ENCODE measurements around the gene GARRE1.

DNA sequence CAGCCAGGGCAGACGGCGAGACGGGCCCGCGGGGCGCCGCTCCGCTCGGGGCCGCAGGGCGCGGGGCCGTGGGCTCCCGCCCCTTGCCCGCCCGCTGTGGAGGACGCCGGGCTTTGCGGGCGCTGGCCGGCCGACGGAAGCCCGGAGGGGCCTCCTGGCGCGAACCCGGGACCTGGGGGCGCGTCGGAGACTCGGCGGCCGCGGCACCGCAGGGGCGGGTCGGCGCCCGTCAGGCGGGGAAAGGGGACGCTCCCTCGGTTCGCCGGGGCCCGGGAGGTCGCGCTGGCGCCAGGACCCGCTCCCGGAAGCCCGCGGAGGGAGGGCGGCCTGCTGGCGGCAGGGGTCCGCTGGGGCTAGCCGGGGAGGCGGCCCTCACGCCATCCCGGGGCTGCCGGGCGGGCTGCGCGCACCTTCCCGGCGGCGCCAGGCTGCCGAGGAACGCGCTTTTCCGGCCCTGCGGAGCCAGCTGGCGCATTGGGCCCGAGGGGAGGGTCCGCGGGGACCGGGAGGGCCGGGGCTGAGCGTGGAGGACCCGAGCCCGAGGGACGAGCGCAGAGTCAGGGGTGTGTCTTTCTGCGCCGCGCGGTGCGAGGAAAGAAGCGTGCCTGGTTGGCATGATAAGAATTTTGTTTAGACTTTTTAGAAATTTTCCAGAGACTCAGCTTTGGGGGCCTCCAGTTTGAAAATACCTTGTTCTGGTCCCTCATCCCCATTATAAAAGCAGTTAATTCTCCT lies 511 bp downstream of the GARRE1 start:
- TF ChIP-seq, protein P1, sequence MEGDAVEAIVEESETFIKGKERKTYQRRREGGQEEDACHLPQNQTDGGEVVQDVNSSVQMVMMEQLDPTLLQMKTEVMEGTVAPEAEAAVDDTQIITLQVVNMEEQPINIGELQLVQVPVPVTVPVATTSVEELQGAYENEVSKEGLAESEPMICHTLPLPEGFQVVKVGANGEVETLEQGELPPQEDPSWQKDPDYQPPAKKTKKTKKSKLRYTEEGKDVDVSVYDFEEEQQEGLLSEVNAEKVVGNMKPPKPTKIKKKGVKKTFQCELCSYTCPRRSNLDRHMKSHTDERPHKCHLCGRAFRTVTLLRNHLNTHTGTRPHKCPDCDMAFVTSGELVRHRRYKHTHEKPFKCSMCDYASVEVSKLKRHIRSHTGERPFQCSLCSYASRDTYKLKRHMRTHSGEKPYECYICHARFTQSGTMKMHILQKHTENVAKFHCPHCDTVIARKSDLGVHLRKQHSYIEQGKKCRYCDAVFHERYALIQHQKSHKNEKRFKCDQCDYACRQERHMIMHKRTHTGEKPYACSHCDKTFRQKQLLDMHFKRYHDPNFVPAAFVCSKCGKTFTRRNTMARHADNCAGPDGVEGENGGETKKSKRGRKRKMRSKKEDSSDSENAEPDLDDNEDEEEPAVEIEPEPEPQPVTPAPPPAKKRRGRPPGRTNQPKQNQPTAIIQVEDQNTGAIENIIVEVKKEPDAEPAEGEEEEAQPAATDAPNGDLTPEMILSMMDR (IDR thresholded peaks at IDR 0.05) = no peak
- TF ChIP-seq POLR2A (IDR thresholded peaks at IDR 0.05) (no peak), EP300 (IDR thresholded peaks at IDR 0.05) (no peak)

All from ovary (tissue), 3 donors.